Nephron progenitor cell (in vitro differentiated cells): Measurements from ENCODE around the gene GBF1.

Source experiments
- DNase-seq: peaks from one replicate; pipeline ENCODE4 v3.0.0; 2021
- H3K27ac Mint-ChIP-seq: 2 replicates; pipeline ENCODE4 v1.8.0; 2021; ENCODE audit warnings: mild to moderate bottlenecking, moderate library complexity, mixed read lengths
- H3K27me3 Mint-ChIP-seq: 2 replicates; pipeline ENCODE4 v1.8.0; 2021; ENCODE audit warnings: mild to moderate bottlenecking, low read depth, mixed read lengths; ENCODE audit not compliant: poor library complexity
- H3K36me3 Mint-ChIP-seq: 2 replicates; pipeline ENCODE4 v1.8.0; 2021; ENCODE audit warnings: low read depth, mixed read lengths
- H3K4me1 Mint-ChIP-seq: 2 replicates; pipeline ENCODE4 v1.8.0; 2021; ENCODE audit warnings: mixed read lengths
- H3K4me3 Mint-ChIP-seq: 2 replicates; pipeline ENCODE4 v1.8.0; 2021; ENCODE audit warnings: mild to moderate bottlenecking, moderate library complexity, mixed read lengths
- H3K9me3 Mint-ChIP-seq: 2 replicates; pipeline ENCODE4 v1.8.0; 2021; ENCODE audit warnings: mild to moderate bottlenecking, moderate library complexity, mixed read lengths
- TF ChIP-seq, protein P1 (sequence below): fragments of 200-600 bp; sonication (generic); IDR thresholded peaks from 2 replicates; pipeline ENCODE4 v1.5.0; 2021; ENCODE audit warnings: antibody characterized with exemption

Gene GBF1

GRCh38 chr10:102367441-102367840 lies 122.1 kb downstream of the GBF1 start:
- DNase-seq: no peak

GRCh38 chr10:102368077-102368476 lies 122.7 kb downstream of the GBF1 start:
- no peak for DNase-seq
- H3K36me3 Mint-ChIP-seq: peaks cover 88% of the 10 kb centered on the region
- H3K27ac Mint-ChIP-seq: no peak overlapping the region
- no peaks in the 10 kb centered on the region for H3K9me3 Mint-ChIP-seq
- H3K27me3 Mint-ChIP-seq: no peaks in the 10 kb centered on the region
- H3K4me3 Mint-ChIP-seq: no peak overlapping the region
- TF ChIP-seq, protein P1, sequence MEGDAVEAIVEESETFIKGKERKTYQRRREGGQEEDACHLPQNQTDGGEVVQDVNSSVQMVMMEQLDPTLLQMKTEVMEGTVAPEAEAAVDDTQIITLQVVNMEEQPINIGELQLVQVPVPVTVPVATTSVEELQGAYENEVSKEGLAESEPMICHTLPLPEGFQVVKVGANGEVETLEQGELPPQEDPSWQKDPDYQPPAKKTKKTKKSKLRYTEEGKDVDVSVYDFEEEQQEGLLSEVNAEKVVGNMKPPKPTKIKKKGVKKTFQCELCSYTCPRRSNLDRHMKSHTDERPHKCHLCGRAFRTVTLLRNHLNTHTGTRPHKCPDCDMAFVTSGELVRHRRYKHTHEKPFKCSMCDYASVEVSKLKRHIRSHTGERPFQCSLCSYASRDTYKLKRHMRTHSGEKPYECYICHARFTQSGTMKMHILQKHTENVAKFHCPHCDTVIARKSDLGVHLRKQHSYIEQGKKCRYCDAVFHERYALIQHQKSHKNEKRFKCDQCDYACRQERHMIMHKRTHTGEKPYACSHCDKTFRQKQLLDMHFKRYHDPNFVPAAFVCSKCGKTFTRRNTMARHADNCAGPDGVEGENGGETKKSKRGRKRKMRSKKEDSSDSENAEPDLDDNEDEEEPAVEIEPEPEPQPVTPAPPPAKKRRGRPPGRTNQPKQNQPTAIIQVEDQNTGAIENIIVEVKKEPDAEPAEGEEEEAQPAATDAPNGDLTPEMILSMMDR: no peak
- H3K4me1 Mint-ChIP-seq: no peaks in the 10 kb centered on the region

More at GRCh38 chr10:102367441-102367840, 122.1 kb downstream of the GBF1 start:
- Mint-ChIP-seq H3K27ac (no peak overlapping the region), H3K4me1 (no peaks in the 10 kb centered on the region), H3K9me3 (no peaks in the 10 kb centered on the region), H3K4me3 (no peak overlapping the region), H3K27me3 (no peaks in the 10 kb centered on the region), H3K36me3 (peaks cover 88% of the 10 kb centered on the region)
- TF ChIP-seq, protein P1: no peak

GRCh38 chr10:102371295-102371694 lies 126.0 kb downstream of the GBF1 start:
- Mint-ChIP-seq H3K4me3 (no peak overlapping the region), H3K27ac (no peak overlapping the region), H3K9me3 (no peaks in the 10 kb centered on the region), H3K36me3 (peaks cover 81% of the 10 kb centered on the region), H3K4me1 (no peaks in the 10 kb centered on the region), H3K27me3 (no peaks in the 10 kb centered on the region)
- TF ChIP-seq, protein P1: no peak
- DNase-seq: no peak

DNA sequence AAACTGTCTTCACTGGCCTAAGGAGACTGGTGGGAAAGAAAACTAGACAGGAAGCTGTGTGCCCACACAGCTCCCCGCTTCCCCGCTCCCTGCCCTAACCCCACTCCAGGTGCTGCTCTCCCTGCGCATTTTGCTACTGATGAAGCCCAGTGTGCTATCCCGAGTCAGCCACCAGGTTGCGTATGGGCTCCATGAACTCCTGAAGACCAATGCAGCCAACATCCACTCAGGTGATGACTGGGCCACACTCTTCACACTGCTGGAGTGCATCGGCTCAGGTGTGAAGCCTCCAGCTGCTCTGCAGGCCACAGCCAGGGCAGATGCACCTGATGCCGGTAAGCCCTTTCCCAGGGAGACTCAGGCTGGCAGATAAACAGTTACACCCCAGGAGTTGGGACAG lies 129.9 kb downstream of the GBF1 start:
- TF ChIP-seq, protein P1: no peak
- Mint-ChIP-seq H3K4me1 (no peaks in the 10 kb centered on the region), H3K9me3 (no peaks in the 10 kb centered on the region), H3K4me3 (no peak overlapping the region), H3K36me3 (peaks cover 52% of the 10 kb centered on the region), H3K27ac (no peak overlapping the region), H3K27me3 (no peaks in the 10 kb centered on the region)
- no peak for DNase-seq

- no peaks in the 10 kb centered on the region for H3K27me3 Mint-ChIP-seq
- H3K36me3 Mint-ChIP-seq: peaks cover 47% of the 10 kb centered on the region
- TF ChIP-seq, protein P1: no peak
Measured at GRCh38 chr10:102375867-102376266, 130.5 kb downstream of the GBF1 start.

DNA sequence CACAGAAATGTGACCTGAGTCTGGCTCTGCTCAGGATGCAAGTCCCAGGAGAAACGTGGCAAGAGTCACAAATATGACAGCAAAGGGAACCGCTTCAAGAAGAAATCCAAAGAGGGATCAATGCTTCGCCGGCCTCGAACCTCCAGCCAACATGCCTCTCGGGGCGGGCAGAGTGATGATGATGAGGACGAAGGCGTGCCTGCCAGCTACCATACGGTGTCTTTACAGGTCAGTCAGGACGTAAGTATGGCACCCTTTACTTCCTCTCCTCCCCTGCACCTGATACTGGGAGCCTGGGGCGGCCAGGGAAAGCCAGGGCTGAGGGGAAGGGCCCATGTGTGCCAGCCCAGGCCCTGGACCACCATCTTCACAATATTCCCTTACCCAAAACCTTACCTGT lies 131.6 kb downstream of the GBF1 start:
- Mint-ChIP-seq H3K36me3 (peaks cover 47% of the 10 kb centered on the region), H3K27ac (no peak overlapping the region), H3K4me3 (no peak overlapping the region), H3K9me3 (no peaks in the 10 kb centered on the region), H3K4me1 (no peaks in the 10 kb centered on the region), H3K27me3 (no peaks in the 10 kb centered on the region)
- TF ChIP-seq, protein P1: no peak
- no peak for DNase-seq

More at GRCh38 chr10:102375867-102376266, 130.5 kb downstream of the GBF1 start:
- Mint-ChIP-seq H3K4me1 (no peaks in the 10 kb centered on the region), H3K4me3 (no peak overlapping the region), H3K27ac (no peak overlapping the region), H3K9me3 (no peaks in the 10 kb centered on the region)
- DNase-seq: no peak
